HFF-Myc (cell line): ENCODE results near the gene IDS.

Experiments
- DNase-seq: peaks from one replicate; pipeline ENCODE4 v3.0.0-alpha.2; 2011; ENCODE audit warnings: low read depth; ENCODE audit errors: extremely low read depth
- H3K4me3 ChIP-seq: replicated peaks from 2 replicates; pipeline ENCODE4 v1.5.1; 2011; ENCODE audit warnings: low read depth, mild to moderate bottlenecking, control low read depth, low read length
- CTCF ChIP-seq: IDR thresholded peaks from 2 replicates; pipeline ENCODE4 v1.5.1; 2012; ENCODE audit warnings: mild to moderate bottlenecking, low read depth, low read length, control low read depth; ENCODE audit errors: missing control alignments

IDS gene

GRCh38 chrX:149471397-149471796 is 33.7 kb downstream of the IDS start:
- H3K4me3 ChIP-seq = no peak overlapping the region

GRCh38 chrX:149470955-149471354 is 34.2 kb downstream of the IDS start:
- DNase-seq = no peak
- H3K4me3 ChIP-seq = no peak overlapping the region
- peak; percentile 70 for TF ChIP-seq CTCF

More at GRCh38 chrX:149471397-149471796, 33.7 kb downstream of the IDS start:
- TF ChIP-seq CTCF = no peak
- no peak for DNase-seq

GRCh38 chrX:149469406-149469805 is 35.7 kb downstream of the IDS start:
- no peak for DNase-seq
- H3K4me3 ChIP-seq = no peak overlapping the region
- no peak for TF ChIP-seq CTCF

GRCh38 chrX:149467920-149468319 is 37.2 kb downstream of the IDS start:
- H3K4me3 ChIP-seq = no peak overlapping the region
- no peak for DNase-seq
- no peak for TF ChIP-seq CTCF

- H3K4me3 ChIP-seq = no peak overlapping the region
- no peak for DNase-seq
- no peak for TF ChIP-seq CTCF
These were observed 37.6 kb downstream of the IDS start for GRCh38 chrX:149467461-149467860.

- H3K4me3 ChIP-seq = no peak overlapping the region
- TF ChIP-seq CTCF = no peak
- DNase-seq = no peak
These were observed 42.3 kb downstream of the IDS start for GRCh38 chrX:149462849-149463248.

- no peak for DNase-seq
- H3K4me3 ChIP-seq = no peak overlapping the region
- TF ChIP-seq CTCF = no peak
These were observed 43.4 kb downstream of the IDS start for GRCh38 chrX:149461746-149462145.
